ENCODE data around the gene TMEM86B.
"Not testable (repeated sequence)": the region's sequence is repeated elsewhere in the genome, so short reads cannot be mapped to it uniquely, and the experiment has no call there.

The TMEM86B gene

DNA sequence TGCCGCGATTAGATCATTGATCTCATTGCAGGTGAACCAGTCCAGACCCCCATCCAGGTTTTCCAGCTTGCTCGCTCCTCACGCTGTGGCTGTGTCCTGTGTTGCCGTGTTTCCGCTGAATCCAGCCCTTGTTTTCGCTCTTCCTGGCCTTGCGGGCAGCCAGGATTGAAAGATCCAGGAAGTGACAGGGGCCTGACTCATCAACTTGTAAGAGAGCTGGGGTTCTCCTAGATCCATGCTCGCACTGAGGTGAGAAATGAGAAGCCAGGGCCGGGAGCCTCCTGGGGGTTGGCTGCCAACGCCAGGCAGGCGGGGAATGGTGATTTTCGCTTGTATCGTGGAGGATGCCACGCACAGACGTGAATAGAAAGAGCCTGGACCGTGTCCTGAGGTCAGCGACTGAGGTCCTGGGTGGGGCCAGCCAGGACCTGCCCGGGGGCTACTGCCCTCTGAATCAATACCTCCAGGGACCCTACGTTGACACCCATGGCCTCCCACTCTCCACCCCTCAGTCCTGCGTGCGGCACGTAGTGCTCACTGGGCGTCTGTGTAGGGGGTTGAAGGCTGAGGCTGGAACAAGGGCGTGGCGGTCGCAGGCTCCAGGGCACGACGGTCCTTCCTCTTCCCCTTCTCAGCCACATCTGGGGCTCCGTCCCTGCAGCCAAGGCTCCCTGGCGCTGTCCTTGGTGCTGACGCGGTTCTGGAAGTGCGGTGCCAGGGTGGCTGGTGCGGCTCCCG, 11.9 kb downstream of the TMEM86B start:
- DNase-seq, result peak; percentile 50

DNA sequence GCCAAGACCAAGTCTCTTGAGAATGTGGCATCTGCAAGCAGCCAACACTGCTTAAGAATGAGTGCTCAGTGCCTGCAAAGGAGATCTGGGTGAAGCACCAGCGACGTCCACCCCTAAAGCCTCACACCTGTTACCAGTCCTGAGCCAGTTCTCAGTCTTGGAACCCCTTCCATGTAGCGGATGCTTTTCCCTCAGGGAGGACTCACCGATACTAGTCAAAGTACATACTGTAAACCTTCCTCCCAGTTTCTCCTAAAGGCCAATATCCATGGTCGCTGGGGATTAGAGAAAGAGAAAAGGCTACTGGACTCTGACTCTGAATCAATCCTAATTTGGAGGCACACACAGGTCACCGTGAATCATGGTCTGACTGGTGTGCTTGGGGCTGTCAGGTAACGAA, 15.0 kb downstream of the TMEM86B start:
- DNase-seq, result no peak

DNA sequence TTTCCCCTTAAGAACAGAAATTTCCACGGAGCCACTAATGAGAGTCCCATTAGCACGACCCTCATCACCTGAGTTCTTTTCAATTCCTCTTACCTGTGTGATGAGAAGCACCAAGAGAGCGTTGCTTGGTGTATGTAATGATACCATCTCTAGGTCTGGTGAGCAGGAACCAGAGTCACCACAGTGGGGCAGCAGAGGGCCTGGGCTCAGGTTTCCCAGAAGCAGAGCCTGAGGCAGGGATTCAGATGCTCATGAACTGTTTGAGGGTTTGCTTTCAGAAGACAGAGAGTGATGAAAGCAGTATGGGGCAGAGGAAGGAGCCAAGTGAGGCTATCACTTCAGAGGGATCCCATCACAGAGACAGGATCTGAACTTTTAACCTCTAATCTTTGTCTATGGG, 16.1 kb downstream of the TMEM86B start:
- peak; percentile 34 for DNase-seq

DNA sequence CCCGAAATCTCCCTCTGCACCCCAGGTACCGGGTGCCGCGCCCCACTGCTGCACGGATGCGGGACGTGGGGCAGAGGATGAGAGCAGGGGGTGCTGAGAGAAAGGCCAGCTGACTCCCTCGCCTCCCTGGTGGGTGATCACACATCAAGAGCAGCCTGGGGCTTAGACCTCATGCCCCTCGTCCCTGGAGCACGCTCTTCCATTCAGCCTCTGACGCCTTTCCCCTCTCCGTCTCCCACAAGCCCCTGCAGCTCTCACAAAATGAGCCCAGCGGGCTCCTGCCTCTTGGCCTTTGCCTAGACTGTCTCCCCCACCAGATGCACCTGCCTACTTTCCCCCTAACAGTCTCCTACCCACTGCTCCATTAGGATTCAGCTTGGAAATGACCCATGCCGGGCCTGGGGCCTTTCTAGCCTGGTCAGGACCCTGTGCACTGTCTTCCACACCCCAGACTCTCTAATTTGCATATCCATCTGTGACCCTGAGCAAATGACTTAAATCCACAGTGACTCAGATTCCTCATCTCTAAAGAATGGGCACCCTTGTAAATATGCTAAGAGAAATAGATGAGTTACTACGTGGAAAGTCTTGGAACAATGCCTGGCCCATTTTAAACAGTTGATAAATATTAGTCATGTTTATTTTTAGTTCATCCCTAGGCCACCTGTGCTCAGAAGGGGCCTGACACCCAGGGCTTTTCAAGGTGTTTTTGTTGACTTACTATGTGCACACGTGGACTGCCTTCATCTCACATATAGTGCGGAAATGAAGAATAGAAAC, 18.7 kb downstream of the TMEM86B start:
- no peak for DNase-seq

DNA sequence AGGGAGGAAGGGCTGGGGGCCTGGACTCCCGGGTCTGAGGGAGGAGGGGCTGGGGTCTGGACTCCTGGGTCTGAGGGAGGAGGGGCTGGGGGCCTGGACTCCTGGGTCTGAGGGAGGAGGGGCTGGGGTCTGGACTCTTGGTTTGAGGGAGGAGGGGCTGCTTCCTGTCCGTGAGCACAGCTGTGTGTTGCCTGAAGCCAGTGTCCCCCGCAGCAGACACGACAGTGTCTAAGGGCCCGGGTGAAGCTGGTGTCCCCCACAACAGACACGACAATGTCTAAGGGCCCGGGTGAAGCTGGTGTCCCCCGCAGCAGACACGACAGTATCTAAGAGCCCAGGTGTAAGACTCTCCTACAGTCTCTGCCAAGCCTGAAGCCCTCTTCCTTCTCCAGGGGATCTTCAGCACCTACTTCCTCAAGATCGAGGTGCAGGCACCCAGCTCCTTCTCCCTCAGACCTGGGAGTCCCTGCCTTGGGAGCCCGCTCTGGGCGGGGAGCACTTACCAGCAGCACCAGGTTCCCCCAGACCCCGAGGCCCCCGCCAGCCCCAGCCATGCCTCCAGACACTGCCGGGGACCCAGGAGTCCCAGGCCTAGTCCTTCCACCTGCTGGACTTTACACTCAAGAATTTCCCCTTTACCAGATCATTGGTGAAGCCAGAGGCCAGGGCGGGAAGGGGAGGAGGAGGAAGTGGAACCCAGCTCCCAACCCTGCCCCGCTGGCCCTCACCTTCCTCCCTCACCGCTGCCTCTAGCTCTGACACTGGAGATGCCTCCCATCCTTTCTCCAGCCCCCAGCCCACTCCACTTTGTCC, 19.5 kb downstream of the TMEM86B start, which contains the start of gene PTPRH:
PTPRH (minus strand) TSS at position 622 of the 813 bp plus-strand sequence; CDS start at position 554, 68 bp downstream.
- DNase-seq, result no peak

DNA sequence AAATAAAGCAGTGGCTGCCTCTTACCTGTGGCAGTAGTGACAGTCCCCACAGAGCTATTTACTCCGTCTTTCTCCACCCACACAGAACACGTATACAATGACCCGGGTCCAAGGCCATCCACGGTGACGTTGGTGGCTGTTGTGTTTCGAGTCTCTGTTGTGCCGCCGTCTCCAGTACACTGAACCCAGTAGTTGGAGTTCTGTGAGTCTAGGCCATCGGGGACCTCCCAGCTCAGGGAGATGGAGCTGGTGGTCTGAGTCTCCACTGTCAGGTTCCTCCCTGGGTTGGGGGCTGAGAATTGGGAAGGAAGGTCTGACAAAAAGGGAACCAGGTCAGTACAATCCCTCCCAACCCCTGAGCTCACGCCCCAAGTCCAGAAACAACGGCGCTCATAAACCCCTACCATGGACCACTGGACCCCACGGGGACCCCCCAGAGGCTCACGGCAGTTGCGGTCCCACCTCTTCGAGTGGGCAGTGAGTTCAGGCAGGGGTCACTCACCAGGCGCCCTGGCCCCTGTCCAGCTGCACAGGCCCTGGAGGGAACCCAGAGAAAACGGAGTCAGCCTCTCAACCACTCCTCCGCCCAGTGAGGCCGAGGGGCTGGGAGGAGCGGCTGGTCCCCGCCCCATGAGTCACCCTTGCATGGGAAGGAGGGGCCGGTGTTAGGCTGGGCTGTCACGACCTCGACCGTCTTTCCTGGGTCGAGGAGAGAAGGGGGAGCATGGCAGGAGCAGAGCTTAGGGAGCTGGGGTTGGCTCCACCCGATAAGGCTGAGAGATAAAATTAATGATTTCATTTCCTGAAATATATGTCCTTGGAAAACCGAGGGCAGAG, 21.7 kb downstream of the TMEM86B start:
- DNase-seq, result peak; percentile 34

DNA sequence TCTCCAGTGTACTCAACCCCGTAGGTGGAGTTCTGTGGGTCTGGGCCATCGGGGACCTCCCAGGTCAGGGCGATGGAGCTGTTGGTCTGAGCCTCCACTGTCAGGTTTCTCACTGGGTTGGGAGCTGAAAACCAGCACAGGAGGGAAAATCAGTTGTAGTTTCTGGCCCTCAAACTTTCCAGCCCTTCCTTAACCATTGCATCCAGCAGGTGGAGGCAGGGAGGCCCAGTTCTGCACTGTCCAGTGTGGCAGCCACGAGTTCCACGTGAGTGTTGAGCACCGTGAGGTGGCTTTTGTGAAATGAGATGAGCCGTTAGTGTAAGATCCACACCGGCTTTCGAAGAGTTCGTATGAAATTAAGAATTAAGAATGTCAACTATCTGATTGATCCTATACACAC, 26.4 kb downstream of the TMEM86B start:
- DNase-seq, result not testable (repeated sequence)

DNA sequence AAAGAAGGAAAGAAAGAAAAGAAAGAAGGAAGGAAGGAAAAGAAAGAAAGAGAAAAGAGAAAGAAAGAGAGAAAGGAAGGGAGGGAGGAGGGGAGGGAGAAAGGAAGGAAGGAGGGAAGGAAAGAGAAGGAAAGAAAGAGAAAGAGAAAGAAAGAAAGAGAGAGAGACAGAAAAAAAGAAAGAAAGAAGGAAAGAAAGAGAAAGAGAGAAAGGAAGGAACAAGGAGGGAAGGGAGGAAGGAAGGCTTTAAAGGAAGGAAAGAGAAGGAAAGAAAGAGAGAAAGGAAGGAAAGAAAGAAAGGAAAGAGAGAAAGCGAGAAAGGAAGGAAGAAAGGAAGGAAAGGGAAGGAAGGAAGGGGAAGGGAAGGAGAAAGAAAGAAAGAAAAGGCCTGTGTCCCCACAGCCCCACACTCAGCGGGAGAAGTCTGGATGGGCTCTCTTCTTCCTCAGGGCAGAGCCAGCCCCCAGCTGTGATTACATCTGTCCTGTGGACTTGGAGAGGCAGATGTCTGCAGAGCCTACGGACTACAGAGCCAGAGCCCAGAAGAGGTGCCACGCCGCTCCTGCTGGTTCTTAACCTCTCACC, 28.9 kb downstream of the TMEM86B start:
- DNase-seq, result no peak

DNA sequence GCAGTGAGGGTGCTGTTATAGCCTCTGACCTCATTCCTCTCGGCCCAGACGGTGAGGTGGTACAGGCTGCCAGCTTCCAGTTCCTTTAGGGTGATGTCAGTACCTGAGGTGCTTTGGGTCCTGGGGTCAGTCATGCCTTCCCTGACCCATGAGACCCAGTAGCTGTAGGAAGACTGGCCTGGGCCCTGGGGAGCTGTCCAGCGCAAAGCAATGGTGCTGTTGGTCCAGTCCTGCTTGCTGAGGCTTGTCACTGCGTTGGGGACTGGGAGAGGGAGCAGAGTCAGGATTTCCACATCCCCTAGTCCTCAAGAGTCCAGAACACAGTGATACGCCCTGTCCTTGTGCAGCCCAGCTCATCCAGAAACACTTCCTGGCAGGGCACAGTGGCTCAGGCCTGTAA, 29.9 kb downstream of the TMEM86B start:
- no peak for DNase-seq

DNA sequence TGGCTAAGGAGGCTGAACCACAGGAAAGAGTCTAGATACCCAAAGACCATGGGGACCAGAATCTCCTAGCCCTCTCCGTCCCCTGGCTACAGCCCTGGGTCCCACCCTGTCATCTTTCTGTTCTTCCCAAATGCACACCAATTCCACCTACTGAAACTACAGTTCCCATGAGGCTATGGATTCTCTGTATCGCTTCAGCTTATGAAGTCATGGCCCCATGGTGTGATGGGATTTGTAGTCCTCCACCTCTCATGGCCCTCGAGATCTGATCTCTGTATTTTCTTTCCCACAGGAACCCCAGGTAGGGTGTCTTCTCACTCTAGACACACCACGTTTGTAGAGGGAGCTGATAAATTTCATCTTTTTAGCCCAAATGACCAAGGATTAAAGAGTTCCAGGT, 31.0 kb downstream of the TMEM86B start:
- DNase-seq, result no peak

DNA sequence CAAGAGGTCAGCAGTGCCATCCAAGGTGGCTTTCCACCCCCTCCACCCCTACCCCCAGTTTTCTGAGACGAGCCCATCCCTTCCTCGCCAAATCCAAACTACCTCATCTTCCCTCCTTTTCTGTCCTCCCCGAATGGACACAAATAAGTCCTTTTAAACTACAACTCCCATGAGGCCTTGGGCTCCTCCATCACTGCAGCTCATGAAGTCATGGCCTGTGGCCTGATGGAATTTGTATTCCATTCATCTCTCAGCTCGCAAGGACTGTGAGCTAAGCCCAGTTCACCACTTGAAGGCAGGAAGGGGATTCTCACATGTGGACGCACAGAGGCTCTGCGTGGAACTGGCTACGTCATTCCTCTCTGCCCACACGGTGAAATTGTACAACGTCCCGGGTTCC, 31.8 kb downstream of the TMEM86B start:
- no peak for DNase-seq

DNA sequence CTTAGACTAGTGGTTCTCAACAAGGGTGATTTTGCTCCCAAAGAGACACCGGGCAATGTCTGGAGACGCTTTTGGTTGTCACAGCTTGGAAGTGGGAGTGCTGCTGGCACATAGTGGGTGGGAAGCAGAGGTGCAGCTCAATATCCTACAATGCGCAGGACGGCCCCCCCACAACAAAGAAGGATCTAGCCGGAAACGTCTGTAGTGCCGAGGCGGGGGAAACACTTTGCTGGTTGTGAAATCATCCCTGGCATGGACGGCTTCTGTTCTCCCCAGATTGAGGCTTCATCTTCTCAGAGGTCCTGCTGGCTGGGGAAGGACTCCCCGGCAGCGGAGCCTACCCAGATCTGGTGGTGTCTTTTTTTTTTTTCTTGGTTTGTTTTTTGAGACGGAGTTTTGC, 35.1 kb downstream of the TMEM86B start:
- DNase-seq, result no peak

DNA sequence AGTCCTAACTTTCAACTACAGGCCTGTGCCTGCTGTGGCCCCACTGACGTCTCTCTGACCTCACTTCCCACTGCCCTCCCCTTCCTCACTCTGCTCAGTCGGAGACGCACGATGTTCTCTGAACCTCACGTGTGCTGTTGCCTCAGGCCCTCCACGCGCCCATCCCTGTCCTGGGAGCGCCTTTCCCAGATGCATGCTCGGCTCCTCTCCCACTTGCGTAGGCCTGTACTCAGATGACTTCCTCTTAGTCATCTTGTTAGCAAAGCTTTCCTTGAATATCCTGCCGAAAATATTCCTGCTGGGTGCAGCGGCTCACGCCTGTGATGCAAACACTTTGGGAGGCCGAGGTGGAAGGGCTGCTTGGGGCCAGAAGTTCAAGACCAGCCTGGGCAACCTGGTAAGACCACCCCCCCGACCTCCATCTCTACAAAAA, 39.1 kb downstream of the TMEM86B start:
- no peak for DNase-seq

DNA sequence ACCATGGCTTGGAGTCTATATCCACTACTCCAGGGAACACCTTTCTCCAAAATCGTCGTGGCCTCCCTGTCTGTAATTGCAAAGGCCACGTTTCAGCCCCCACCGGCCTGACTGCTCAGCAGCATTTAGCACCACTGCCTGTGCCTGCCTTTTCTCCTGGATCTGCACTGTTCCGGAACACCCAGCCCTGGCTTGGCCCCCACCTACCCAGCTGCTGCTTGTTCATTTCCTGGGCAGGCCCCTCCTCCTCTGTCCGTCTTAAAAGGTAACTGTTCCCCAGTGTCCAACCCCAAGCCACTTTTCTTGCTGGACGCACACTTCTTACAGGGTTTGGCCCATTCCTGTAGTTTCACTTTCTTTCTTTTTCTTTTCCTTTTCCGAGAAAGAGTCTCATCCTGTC, 39.9 kb downstream of the TMEM86B start:
- no peak for DNase-seq

DNA sequence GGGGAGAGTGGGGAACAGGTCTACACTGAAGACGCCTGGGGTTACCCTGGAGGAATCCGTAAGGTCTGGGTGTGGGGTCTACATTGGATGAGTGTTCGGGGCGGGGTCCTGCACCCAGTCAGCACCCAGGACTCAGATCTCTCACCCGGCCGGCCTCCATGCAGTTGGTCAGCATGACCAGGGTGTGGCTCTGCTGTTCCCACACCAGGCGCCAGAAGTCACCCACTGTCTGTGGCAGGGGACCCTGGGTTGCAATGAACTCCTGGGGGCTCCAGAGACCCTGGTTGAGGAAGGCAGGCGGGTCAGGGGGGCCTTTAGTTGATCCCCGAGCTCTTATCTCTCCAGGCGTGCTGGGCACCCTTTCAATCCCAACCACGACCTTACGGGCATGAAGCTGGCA, 42.5 kb downstream of the TMEM86B start:
- DNase-seq, result no peak

DNA sequence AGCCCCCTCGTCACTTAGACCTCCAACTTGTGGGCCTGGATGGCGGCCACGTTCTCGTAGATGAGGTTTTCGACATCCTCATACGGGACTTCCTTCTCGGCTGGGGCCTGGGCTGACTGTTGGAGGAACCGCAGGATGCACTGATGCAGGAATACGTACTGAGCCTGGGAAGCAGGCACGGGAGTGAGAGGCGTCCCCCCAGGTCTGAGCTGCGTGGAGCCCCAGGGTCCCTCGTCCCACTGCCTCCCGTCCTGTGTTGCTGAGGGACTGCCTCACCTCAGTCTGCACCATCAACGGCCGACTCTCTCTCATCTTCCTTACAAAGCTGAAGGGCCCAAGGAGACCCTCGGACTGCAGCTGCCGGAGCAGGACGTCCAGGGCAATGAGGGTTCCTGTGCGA, 46.8 kb downstream of the TMEM86B start:
- no peak for DNase-seq

DNA sequence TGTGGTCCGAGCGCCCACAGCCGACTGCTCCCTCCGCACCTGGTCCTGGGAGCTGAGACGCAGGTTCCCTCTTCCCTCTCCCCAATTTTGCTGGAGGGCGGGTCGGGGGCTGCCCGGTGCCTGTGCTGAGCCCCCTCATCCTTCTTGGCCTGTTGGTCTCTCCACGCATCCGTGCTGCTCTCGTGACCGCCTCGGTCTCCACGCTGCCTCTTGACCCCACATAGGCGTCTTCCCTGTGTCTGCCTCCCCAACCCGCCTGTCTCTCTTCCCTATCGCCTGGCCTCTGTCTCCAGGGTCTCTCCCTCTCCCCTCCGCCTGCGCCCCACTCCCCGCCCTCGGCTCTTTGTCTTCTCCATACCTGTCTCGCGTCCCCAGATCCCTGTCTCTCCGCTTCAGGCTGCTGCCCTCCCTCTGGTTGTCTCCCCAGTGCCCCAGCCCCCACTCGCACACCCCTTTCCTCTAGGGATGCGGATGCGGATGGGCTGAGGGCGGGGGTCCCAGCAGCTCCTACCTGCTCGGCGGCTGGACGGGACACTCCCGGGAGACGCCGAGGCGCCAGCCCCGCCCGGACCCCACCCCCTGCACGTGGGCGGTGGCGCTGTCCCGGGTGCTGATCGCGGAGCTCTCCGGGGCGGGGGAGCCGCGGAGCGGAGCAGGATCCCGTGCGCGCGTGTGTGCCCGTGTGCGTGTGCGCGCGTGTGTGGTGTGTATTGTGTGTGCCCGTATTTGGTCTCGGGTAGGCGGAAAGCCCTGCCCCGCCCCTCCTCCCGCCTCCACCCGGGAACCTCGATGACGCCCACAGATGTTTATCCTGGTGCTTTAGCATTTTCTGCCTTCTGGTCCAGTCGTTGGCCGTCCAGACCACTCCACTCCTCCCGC, 48.7 kb downstream of the TMEM86B start, which contains the start of gene SYT5:
SYT5 (minus strand) TSS at position 684 of the 879 bp plus-strand sequence. CDS start 1,248 bp downstream, outside the sequence.
- peak; percentile 70 for DNase-seq

DNA sequence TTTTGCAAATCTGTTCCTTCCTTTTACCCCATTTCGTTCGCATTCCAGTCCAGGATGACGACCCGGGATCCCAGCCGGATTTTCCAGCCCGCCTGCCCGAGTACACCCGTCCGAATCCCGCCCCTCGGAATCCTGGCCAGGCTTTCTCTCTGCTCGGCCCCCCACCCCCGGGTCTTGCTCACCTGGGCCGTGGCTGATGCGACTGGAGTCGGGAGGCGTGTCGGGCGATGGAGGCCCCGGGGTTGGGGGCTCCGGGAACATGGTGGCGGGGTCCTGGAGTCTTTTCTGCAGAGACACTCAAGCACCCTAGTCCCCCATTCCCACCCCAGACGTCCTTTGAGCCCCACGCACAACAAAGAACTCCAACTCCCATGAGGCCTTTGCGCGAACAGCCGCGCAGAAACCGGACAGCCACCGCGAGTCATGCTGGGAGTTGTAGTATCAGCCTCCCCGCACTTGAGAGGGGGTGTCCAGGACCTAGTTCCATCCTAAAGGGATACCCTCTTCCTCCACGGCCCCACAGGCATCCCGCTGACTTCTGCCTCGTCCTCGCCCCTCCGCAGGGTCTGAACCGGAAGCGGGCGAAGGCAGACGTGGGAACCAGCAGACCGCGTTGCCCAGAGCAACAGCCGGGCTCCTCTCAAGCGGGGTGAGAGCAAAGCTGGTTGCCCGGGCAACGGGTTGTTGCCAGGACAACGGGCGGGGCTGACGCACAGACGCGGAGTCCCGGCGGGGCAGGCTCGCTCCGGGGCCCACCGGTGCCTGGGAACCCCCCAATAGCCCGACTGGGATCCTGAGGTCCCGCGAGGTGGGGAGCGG, 49.6 kb downstream of the TMEM86B start:
- peak; percentile 80 for DNase-seq
